Fibroblast of gingiva (primary cell): ENCODE measurements around the gene UBR4.

Experiments used
- DNase-seq: peaks from one replicate; pipeline ENCODE4 v3.0.0-alpha.2; 2011; ENCODE audit warnings: low read depth

Gene UBR4

DNA sequence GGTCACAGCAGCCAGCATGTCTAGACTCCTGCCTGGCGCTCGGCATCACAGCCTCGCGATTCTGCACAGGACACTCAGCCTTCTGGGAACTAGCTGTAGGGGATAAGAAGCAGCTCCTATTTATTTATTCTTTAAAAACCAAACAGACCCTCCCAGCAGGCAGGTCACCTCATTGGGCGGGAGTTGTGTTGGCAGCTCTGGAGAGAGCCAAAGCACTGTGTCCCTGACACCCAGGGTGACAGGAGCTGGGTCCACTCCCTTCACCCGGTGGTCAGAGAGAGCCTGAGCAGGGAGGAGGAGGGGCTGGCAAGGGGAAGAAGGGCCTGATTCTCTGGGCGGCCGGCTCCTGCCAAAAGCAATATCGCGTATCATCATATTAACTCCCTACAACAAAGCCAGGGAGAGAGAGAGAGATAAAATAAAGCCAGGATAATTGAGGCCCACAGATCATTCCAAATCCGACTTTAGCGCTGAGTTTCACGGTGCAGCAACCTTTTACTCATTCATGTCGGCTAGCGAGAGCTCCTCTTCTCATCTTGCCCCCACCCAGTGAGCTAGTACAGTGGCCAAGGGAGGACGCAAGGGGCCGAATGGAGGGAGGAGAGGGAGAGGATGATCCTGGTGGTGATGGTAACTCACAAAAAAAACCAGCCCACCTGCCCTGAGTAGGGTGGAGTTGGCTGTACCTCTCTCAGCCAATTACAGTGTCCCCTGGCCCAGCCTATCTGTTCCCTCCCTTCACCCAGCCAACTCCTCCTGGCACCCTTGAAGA, 173.8 kb downstream of the UBR4 start:
- DNase-seq, result no peak

DNA sequence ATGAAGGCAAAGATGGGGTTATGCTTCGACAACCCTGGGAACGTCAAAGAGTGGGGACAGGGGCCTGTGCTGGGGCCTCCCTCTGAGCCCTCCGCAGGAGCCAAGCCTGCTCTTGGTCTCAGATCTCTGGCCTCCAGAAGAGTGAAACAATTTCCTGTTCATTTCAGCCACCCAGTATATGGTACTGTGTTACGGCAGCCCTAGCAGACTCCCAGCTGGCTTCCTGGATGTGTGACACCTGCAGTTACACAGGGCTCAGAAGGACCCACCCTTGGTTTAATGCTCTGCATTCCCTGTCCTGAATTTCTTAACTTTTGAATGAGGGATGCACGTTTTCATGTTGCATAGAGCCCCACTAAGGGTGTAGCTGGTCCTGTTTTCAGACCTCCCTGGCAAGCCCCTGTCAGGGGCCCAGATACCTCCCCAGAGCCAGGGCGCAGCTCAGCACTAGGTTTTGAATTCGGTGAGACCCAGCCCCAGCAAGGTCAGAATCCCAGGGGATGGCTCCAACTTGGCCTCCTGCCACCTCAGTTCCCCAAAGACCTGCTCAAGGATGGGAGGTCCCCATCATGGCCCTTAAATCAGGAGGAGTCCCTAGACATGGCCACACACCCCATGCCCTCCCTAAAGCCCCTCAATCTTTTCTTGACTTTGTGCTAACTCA, 174.6 kb downstream of the UBR4 start:
- no peak for DNase-seq

DNA sequence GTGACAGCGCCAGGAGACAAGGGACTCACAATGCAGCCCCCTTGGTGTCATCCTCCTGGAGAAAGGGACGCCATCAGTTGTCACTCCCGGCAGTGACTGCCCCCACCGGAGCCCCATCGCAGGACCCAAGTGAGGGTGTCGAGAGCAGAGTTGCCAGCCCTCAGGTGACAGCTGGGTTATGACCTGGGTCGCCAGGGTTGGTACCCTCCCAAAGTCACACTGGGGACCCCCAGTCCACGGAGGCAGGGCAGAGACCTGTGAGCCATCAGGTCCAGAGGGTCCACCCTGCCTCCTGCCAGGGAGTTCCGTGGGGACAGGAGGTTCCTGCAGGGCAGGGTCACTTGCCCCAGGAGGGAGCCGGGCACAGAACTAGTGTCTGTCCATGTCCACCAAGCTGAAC, 175.3 kb downstream of the UBR4 start:
- DNase-seq, result no peak

DNA sequence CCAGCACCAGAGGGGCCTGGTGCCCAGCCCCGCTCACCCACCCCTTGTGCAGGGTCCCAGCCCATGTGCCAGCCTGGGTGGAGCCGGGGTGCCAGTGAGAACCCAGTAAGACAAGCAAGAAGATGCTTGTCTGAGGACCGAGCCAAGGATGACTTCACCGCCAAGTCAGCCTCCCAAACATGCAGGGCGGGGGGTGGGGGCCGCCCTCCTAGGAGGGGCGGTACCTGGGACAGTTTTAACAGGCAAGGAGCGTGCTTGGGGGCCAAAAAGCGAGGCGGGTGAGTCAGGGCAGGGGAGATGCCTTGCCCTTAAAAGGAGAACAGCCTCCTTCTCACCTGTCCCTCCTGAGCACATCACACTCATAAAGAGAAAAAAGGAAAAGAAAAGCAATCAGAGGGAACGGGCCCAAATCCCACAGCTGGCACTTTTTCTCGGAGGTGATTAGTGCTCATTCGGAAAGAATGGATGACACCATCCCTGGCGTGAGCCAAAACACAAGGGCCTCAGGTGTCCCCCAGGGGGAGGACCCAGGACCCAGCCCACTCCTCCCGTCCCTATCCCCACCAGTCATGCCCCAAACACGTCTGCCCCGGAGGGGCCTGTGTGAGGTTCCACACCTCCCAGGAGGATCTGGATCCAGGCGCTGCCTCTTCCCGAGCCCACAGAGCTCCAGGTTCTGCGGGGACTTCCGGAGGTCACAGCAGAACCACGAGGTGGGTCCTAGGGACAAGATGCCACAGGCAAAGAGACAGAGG, 176.0 kb downstream of the UBR4 start:
- DNase-seq, result no peak

DNA sequence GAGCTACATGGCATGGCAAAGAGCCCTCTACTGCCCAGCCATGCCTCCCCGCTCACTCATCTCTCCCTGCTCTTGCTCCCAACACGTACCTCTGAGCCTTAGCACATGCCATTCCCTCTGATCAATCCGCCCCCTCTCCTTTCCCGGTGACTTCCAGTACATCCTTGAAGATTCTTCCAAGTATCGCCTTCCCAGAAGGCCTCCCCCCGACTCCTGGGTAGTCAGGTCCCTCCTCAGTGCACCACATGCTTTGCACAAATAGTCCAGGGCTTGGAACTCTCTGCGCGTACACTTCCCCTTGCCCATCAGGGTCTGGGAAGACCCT, 176.6 kb downstream of the UBR4 start:
- DNase-seq, result no peak

DNA sequence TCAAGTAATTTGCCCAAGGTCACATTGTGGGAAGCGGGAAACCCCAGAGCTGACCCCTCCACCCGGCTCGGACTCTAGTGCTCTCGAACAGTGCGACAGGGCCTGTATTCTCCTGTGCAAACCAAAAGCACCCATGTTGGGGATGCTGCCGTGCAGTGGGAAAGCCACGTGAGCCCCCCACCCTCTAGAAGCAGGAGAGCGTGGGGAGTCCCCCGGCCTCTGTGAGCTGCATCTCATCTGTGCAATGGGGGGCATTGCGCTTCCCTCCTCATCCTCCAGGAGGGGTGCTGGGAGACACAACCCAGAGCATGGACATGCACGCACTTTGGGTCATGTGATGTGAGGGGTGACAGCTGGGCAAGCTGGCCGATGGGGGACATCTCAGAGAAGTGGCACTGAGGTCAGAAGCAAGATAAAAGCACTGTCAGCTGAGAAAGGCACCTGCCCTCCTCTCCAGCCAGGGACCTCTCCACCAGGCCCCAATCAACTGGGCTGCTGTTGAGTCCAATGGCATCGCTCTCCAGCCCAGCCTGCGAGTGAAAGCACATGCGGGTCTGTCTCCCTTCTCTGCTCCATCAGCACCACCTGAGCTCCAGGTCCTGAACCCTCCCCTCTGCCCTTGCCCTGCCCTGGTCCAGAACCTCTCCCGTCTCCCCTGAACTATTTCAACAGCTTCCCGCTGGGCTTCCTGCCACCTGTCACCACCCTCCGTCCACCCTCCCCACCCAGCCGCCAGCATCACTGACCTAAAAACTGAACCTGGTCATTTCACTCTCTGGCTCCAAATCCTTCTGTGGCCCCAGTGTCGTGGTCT, 177.2 kb downstream of the UBR4 start:
- DNase-seq, result no peak

DNA sequence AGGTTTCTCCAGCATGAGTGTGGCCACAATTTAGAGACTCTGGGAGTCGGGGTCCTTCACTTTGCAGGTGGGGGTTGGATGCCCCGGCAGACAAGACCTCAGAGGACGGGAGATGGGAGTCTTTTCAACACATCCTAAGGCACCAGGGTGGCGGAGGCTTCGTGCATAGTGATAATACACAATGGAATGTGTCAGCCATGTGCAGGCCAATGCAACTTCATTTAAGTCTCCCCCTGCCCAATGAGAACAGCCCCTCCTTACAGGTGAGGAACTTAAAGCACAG, 177.7 kb downstream of the UBR4 start:
- no peak for DNase-seq

DNA sequence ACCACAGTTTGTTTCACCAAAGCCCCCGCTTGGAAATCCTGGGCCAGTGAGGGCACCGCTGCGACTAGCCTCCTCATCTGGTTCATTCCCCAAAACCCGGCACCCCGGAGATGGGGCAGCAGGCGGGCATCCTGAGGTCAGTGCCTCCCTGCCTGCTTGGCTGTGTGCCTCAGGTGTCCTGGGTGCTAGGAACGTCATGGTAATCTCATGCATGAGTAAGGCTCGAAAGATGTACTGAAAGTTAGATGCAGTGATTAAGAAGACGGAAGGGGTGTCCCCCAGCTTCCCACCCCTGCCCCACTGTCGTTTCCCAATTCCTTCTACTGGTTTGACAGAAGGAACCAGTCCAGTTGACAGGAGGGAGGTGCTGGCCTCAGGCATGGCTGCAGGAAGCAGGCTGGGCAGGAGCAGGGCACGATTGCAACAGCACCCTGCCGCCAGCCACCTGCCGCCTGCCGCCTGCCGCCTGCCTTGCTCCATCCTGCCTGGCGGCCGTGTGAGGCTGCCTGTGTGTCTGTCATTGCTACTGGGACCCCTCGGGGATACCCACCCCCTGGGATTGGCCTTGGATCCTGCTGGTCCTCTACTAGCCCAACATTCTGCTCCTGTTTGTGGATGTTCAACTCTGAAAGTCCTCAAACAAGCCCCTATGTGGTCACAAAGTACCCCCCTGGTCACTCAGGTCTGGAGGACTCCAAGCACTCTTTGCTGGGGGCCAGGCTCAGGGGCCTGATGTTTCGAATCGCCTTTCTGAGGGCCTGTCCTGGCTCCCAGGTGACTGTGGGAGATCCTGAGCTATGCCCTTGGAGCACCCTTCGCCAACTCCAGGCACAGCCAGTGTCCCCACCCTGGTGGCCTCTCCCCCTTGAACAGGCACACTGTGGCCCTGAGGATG, 180.6 kb downstream of the UBR4 start:
- DNase-seq, result no peak

DNA sequence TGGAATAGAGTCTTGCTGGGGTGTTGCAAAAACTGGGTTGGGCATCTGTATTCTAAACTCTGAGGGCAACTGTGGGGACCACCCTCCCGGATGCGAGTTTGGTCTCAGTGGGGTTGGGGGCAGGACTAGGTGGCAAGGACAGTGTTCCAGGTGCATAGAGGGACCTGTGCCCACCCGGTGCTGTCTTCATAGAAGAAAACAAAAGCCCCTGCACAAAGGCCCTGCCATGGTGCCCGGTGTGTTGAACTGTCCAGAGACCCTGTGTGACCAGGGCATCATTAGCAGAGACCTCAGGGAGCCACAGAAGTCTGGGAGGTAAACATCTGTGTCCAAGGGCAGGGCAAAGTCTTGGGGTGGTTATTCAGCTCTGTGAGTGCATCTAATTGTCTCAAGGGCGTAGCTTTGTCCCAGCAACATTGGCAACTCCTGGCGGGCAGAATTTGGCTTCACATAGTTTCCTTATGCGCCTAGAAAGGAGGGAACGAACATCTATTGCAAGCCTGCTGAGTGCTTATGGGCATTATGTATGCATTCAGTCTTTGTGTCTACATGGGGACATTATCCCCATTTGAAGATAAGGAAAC, 181.4 kb downstream of the UBR4 start:
- DNase-seq, result no peak

DNA sequence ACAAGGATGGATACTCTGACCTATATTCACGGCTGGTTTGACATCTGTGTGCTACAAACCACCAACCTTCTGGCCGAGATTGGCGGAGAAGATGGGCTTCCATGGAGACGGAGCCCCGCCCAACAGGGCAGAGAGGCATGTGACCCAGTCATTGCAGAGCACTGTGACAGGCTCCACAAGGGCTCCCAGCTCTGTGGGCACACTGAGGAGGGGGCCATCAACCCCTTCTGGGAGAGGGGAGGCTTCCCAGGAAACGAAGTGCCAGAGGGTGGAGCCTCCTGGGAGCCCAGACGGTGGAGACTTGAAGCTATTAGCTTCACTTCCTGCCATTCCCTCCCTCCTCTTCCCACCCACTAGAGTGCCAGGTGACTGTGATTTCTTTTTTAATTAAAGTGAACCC, 182.0 kb downstream of the UBR4 start:
- no peak for DNase-seq
